ENCODE measurements around the gene RNF168.

DNA sequence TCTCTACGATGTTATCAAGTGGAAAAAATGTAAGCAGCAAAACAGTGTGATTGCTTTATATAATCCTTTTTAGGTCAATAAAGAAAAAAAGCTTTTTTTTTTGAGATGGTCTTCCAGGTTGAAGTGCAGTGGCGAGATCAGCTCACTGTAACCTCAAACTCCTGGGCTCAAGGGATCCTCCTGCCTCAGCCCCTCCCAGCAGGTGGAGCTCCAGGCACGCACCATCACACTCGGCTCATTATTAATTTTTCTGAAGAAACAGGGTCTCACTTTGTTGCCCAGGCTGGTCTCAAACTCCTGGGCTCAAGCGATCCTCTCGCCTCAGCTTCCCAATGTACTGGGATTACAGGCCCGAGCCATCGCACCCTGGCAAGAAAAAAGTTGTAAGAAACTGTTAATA lies 17.3 kb downstream of the RNF168 start:
- TF ChIP-seq, protein P1, sequence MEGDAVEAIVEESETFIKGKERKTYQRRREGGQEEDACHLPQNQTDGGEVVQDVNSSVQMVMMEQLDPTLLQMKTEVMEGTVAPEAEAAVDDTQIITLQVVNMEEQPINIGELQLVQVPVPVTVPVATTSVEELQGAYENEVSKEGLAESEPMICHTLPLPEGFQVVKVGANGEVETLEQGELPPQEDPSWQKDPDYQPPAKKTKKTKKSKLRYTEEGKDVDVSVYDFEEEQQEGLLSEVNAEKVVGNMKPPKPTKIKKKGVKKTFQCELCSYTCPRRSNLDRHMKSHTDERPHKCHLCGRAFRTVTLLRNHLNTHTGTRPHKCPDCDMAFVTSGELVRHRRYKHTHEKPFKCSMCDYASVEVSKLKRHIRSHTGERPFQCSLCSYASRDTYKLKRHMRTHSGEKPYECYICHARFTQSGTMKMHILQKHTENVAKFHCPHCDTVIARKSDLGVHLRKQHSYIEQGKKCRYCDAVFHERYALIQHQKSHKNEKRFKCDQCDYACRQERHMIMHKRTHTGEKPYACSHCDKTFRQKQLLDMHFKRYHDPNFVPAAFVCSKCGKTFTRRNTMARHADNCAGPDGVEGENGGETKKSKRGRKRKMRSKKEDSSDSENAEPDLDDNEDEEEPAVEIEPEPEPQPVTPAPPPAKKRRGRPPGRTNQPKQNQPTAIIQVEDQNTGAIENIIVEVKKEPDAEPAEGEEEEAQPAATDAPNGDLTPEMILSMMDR (IDR thresholded peaks at IDR 0.05 in 8 of 11, conservative IDR thresholded peaks at IDR 0.05 in 3 of 11): peak in 3 of 11 experiments; percentile 10 to 22 (median 19)
- TF ChIP-seq POLR2AphosphoS5 (IDR thresholded peaks at IDR 0.05): no peak
